ENCODE measurements around the gene REXO1. TPM values are rescaled to one million over a fixed set of nuclear protein-coding genes. Genes with fewer than 3 reads are reported as not detected.

Gene REXO1
- total and polyA plus RNA-seq, 9 of the 15 experiments (the other 6 are each of a cell fraction or from before 2014, with no cell fraction given) = 0.04 to 63.3 (median 15.8) TPM

GRCh38 chr19:1865172-1866010, 17.1 kb upstream of the REXO1 start (continued):
- no peak for TF ChIP-seq ATF4 (CRISPR knock-in tag; IDR thresholded peaks at IDR 0.05)
- TF ChIP-seq CBFB (CRISPR knock-in tag; IDR thresholded peaks at IDR 0.05) = no peak
- TF ChIP-seq ARID4B (CRISPR knock-in tag; IDR thresholded peaks at IDR 0.05) = no peak
- TF ChIP-seq CBX3 (IDR thresholded peaks at IDR 0.05; ENCODE audit: borderline replicate concordance in 1 of 2, low read length in 2 of 2) = peak in 1 of 2 experiments; percentile 66; a peak in 1 of 3 replicates
- peak; percentile 96 for TF ChIP-seq ZNF316 (IDR thresholded peaks at IDR 0.05)
- TF ChIP-seq ELK3 (CRISPR knock-in tag; IDR thresholded peaks at IDR 0.05) = no peak
- peak; percentile 91 for TF ChIP-seq TRIM28 (IDR thresholded peaks at IDR 0.05)
- TF ChIP-seq ZC3H11A (IDR thresholded peaks at IDR 0.05; ENCODE audit: low read depth, low read length) = no peak
- TF ChIP-seq ZBTB17 (CRISPR knock-in tag; IDR thresholded peaks at IDR 0.05) = 0 out of 2 replicates have a peak, but pooled peaks have one; percentile 18
- TF ChIP-seq, protein P1, sequence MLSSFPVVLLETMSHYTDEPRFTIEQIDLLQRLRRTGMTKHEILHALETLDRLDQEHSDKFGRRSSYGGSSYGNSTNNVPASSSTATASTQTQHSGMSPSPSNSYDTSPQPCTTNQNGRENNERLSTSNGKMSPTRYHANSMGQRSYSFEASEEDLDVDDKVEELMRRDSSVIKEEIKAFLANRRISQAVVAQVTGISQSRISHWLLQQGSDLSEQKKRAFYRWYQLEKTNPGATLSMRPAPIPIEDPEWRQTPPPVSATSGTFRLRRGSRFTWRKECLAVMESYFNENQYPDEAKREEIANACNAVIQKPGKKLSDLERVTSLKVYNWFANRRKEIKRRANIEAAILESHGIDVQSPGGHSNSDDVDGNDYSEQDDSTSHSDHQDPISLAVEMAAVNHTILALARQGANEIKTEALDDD (IDR thresholded peaks at IDR 0.05) = no peak
- no peak for TF ChIP-seq SRSF9 (IDR thresholded peaks at IDR 0.05; ENCODE audit: borderline replicate concordance, low read depth, low read length)
- TF ChIP-seq TGIF2 (CRISPR knock-in tag; IDR thresholded peaks at IDR 0.05) = no peak
- no peak for TF ChIP-seq NUFIP1 (IDR thresholded peaks at IDR 0.05; ENCODE audit: partially characterized antibody)
- TF ChIP-seq CREM (IDR thresholded peaks at IDR 0.05; ENCODE audit: low read depth) = no peak
- no peak for TF ChIP-seq HDAC1 (IDR thresholded peaks at IDR 0.05)
- no peak for TF ChIP-seq ZNF354B (CRISPR knock-in tag; IDR thresholded peaks at IDR 0.05)
- TF ChIP-seq RAD21 (CRISPR knock-in tag; conservative IDR thresholded peaks at IDR 0.05 in 1 of 2, IDR thresholded peaks at IDR 0.05 in 1 of 2) = no peak
- no peak for TF ChIP-seq SRSF1 (IDR thresholded peaks at IDR 0.05; ENCODE audit: low read depth, low read length)

All from K562 (cell line).